GM10248 (cell line): ENCODE data around the gene TRIM64C.
"Not testable (repeated sequence)": the region's sequence is repeated elsewhere in the genome, so short reads cannot be mapped to it uniquely, and the experiment has no call there.

Experiments
- CTCF ChIA-PET: fragments of 300-600 bp; sonication (Branson Sonifier 250); formaldehyde crosslinking; extraction: SDS; loops from one replicate; lab custom pipeline; 2021; ENCODE audit warnings: antibody characterized with exemption; lab: Yijun Ruan, JAX
- POLR2A ChIA-PET: fragments of 350-650 bp; sonication (Branson Sonifier 250); formaldehyde crosslinking; extraction: SDS; loops from one replicate; lab custom pipeline; 2020; ENCODE audit warnings: antibody characterized with exemption; lab: Yijun Ruan, JAX
- DNase-seq: peaks from one replicate; pipeline ENCODE4 v3.0.0; 2012; ENCODE audit errors: extremely low spot score

TRIM64C gene

GRCh38 chr11:49059012-49059411, at the start of gene TRIM64C:
Gene TRIM64C (minus strand): TSS chr11:49059112. CDS start chr11:49059112, 0 bp downstream.
- POLR2A ChIA-PET: interaction anchor here (0.7 kb wide), 1 partner anchor 33 kb away, joined by 3 read pairs; no protein-coding TSS in a partner anchor
- DNase-seq: not testable (repeated sequence)

GRCh38 chr11:49102356-49102755, 43.4 kb upstream of the TRIM64C start:
- POLR2A ChIA-PET, CTCF ChIA-PET: not testable (repeated sequence)

More at GRCh38 chr11:49059012-49059411, at the start of gene TRIM64C:
- CTCF ChIA-PET: not testable (repeated sequence)

GRCh38 chr11:49069897-49070296, 11.0 kb upstream of the TRIM64C start:
- POLR2A ChIA-PET, CTCF ChIA-PET, DNase-seq: not testable (repeated sequence)

More at GRCh38 chr11:49102356-49102755, 43.4 kb upstream of the TRIM64C start:
- DNase-seq: not testable (repeated sequence)

- CTCF ChIA-PET, POLR2A ChIA-PET, DNase-seq: not testable (repeated sequence)
Observed at GRCh38 chr11:49049821-49050220, 9.1 kb downstream of the TRIM64C start.

GRCh38 chr11:49048229-49048628, 10.7 kb downstream of the TRIM64C start:
- CTCF ChIA-PET, DNase-seq, POLR2A ChIA-PET: not testable (repeated sequence)

GRCh38 chr11:49028523-49028922, 30.4 kb downstream of the TRIM64C start, which contains the start of gene TRIM49B:
Gene TRIM49B (plus strand): TSS chr11:49028823. CDS start chr11:49031600, 2,777 bp downstream.
- DNase-seq, CTCF ChIA-PET, POLR2A ChIA-PET: not testable (repeated sequence)
